HG03469 (cell line): Measurements from ENCODE around the gene CD300H.

Experiments
- ATAC-seq: cut with Tn5 transposase; IDR thresholded peaks from one replicate; pipeline ENCODE4 v1.9.1; 2021; ENCODE audit warnings: mild to moderate bottlenecking, moderate library complexity, moderate number of reproducible peaks; ENCODE audit not compliant: unreplicated experiment

Gene CD300H

DNA sequence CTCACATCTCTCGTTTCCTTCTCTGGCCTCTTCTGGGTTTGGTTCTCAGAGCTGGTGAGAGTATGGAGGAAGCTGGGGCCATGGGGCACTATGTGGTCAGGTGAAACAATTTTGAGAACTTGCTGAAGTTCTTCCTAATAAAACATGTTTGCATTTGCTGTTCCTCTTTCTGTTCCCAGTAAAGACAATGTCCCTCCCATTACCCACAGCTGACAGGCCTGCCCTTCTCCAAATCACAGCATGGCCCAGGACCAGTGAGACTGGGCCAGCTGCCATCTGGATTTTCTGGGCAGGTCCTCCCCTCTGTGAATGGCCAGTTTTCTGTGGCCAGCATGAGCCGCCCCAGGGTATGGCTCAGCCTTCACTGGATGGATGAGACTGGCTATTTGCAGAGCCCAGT is at the start of gene CD300H:
CD300H (minus strand) TSS at position 113 of the 400 bp plus-strand sequence.
- no peak for ATAC-seq

DNA sequence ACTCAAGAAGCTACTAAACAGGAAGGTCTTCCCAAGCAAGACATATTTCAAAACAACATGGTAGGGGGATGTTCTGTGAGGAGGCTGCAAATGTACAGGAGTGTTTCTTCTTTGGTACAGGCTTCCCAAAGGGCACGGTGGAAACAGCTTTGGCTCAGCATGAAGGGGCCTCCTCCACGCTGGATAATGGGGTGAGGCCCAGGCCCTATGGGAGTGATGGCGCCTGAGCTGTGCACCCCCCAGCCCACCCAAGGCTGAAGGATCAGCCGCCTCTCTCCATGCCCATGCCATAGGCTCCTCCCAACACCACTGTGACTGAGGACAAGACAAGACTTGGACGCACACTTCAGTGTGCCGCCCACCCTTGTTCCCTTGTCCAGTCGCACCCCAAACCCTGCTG is 49.4 kb upstream of the CD300H start:
- ATAC-seq = no peak

DNA sequence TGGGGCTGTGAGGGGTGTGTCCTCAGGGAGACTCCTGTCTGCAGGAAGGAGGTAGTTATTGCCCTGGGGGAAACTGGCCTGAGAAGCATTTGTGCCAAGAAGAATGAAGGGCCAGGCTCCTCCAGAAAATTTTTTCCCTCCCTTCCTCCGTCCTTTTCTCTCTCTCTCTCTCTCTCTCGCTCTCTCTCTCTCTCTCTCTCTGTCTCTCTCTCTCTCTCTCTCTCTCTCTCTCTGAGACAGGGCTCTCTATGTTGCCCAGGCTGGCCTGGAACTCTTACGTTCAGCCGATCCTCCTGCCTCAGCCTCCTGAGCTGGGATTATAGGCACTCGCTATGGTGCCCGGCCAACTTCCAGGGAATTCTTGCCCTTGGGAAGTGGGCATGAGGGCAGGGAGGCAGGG is 44.7 kb upstream of the CD300H start:
- ATAC-seq = no peak

DNA sequence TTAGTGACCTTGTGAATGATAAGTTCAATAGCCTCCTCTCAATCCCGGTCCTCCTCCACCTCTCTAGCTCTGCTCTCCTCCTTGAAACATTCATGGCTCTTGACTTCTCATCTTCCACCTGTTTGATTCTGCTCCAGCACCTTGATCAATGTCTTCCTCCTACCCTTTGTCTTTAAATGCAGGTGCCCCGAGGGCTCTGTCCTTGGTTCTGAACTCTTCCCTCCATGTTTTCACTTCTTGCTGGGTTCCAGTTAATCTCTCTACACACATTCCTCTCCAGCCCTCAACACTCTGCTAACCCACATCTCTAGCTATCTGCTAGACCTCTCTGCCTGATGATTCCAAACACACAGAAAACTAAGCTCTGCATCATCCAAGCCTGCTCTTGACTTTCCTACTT is 42.8 kb upstream of the CD300H start:
- ATAC-seq = no peak

DNA sequence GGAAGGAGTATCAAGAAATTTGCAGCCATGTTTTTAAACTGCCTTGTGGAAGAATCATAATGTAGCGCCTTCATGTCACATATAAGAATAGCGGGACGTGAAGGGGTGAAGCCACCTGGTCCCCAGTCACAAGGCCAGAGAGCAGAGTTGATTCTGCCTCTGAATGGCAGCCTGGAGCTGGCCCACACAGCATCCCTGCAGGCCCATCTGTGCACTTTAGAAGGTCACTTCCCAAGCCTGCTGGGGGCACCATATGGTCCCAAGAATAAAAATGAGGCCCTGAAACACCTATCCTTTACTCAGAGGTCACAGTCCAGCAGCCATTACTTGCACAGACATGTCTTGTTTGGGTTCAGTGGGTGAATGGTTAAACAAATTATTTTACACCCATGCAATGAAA is 41.2 kb upstream of the CD300H start:
- no peak for ATAC-seq

DNA sequence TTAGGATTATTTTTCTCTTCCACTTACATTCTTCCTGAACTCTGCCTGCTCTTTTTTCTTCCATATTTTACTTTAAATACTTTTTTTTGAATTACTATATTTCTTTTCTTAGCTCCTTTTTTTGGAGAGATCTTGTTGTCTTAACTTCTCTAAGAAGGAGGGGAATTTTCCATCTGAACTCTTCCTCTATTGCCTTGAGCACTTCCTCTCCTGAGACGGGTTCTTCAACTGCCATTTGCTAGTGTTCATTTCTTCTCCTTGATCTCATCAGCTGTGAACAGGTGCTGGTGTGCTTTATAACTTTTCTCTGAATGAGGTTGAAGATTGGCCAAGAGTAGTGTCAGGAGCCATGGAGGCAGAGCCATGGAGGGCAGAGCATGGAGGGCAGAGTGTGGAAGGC is 39.9 kb upstream of the CD300H start:
- no peak for ATAC-seq

DNA sequence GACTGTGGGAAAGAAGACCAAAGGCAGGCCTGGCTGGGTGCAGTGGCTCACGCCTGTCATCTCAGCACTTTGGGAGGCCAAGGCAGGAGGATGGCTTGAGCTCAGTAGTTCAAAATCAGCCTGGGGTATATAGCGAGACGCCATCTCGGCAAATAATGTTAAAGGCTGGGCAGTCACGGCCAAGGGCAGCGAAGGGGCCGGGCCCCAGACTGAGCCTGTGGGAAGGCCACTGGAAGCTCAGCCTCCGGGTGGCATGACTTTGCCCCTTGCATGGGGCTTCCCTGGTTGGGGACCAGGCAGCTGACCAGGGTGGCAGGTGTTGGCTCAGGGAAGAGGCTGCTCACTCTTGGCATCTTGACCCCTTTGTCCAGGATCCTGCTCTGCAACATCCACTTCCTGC is 38.7 kb upstream of the CD300H start:
- no peak for ATAC-seq

DNA sequence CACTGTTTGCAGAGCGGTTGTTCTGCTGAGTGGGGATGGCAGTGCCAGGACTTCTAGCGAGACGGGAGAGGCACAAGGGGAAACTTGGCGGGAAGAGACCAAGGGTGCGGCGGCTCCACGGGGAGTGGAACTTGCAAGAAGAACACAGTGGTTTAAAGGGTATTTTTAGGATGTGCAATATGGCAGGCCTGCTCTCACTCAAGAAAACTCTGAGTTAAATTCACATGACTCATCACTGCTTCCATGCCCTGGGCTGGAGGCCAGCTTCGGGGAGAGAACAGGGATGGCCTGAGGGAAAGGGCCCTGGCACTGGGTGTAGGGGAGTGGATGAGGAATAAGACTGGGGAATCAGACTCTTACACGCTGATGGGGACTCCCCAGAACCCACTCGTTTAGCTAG is 38.1 kb upstream of the CD300H start:
- no peak for ATAC-seq

DNA sequence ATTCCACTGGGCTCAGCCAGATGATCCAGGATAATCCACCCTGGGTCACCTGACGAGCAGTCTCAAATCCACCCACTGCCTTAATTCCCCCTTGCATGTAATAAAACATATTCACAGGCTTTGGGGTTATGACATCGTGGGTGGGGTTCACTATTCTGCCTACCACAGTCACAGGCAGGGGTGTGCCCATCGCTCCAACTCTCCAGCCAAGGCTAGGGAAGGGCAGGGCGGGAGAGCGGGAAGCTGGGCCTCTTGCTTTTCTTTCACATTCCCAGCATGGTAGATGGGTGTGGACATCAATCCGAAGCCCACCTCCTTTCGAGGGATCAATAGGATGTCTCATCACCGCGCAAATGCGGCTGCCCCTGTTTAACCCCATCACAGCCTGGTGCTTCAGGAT is 37.5 kb upstream of the CD300H start:
- ATAC-seq = no peak

DNA sequence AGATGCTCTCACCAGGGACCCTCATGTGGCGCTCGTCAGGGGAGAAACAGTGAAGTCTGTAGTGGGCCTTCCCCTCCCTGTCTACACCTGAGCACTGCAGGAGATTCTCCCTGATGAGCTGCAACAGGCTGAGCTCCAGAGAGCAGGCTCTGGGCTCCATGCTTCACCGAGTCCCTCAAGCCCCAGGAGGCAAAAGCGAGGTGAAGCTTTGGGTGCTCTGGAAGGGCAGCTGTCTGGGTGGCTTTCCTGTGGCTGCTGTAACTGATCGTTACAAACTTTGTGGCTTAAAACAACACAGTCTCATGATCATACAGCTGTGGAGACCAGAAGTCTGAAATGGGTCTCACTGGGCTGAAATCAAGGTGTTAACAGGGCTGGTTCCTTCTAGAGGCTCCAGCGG is 36.9 kb upstream of the CD300H start:
- no peak for ATAC-seq

DNA sequence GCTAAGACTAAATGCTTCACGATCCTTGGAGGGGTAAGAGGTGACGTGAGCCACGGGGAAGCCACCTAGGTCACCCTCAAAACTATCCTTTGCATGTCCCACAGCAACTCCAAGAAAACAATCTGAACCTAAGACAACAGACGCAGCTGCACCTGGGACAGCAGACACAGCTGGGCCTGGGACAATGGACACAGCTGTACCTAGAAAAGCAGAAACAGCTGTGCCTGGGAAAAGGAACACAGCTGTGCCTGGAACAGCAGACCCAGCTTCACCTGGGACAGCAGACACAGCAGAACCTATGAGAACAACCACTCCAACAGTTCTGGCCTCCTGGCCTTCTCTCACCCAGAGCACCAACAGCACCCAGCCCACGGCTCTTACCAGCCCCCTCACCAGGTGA is 36.4 kb upstream of the CD300H start:
- ATAC-seq = no peak

DNA sequence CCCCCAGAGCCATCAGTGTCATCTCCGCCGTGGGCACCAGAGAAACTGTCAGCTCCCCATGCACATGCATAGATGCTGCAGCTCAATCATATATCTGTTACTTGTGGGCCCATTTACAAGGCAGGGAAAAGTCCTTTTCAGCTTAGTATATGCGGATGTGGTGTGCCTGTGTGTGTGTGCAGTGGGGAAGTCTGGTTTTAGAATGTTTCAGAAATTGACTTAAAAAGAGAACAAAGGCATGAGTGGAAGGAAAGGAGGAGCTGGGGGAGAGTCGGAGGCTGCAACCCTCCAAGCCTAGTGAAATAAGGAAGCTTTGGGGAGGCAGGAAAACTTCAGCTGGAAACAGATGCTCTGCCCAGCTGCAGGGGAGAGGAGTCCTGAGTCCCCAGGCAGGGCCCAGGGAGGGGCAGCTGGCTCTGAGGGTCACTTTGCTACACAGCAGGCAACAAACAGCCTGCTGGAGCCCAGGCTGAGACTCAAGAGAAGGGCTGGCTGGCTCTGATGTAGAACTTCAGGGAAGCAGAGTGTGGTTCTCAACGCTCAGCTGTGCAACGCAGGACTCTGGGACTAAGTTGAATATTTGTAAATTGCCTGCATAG is 35.8 kb upstream of the CD300H start:
- no peak for ATAC-seq

DNA sequence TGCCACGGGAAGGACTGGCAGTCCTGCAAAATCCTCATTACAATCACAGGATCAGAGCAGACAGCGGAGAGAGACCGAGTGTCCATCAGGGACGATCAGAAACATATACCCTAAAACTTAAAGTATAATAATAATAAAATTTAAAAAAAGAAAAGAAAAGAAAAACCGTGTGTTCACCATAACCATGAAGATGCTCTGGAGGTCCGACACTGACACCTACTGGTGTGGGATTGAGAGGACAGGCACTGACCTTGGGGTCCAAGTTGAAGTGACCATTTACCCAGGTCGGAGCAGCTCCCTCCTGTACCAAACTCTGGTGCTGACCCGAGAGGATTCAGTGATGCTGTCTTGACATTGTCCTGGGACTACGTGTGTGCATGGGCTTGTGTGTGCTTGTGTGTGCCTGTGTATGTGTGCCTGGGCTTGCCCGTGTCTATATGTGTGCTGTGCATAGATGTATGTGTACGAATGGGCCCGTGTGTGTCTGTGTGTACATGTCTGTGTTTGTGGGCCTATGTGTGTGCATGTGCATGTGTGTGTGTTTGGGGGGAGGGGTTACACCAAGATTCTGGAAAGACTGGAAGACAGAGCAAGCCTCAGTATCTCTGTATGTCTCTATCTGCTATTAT is 34.7 kb upstream of the CD300H start:
- ATAC-seq = no peak

DNA sequence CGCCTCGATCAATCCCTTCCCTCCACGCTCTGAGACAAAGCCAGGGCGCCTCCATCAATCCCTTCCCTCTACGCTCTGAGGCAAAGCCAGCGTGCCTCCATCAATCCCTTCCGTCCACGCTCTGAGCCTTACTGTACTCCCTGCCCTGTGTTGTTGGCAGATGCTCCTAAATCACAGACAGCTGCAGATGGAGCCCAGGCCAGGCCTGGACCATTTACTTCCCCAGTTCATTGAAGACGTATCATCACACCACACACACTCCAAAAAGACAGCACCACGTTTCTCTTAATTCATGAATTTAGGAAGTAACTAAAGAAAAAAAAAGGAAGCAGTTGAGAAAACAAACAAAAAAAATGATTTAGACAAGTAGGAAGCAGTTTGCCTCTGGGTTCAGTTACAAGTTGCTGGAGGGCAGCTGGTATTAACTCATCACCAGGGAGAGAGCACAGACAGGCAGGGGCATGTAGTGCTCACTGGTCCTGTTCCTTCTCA is 32.2 kb upstream of the CD300H start:
- ATAC-seq = no peak

DNA sequence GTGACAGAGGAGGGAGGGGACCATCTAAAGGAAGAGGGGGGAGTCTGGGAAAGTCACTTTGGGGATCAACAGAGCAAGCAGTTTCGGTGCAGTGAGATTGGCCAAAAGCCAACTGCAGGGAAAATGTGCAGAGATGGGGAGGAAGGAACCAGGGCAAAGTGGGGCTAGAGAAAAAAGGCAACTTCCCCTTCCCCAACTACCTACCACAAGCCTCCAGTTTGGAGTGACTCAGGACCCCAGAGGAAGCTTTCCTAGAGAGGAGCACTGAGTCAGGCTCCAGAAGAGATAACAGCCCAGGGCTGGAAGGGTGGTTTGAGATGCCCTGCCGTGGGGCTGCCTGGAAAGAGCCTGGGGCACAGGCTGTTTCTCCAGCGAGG is 31.7 kb upstream of the CD300H start:
- ATAC-seq = no peak

DNA sequence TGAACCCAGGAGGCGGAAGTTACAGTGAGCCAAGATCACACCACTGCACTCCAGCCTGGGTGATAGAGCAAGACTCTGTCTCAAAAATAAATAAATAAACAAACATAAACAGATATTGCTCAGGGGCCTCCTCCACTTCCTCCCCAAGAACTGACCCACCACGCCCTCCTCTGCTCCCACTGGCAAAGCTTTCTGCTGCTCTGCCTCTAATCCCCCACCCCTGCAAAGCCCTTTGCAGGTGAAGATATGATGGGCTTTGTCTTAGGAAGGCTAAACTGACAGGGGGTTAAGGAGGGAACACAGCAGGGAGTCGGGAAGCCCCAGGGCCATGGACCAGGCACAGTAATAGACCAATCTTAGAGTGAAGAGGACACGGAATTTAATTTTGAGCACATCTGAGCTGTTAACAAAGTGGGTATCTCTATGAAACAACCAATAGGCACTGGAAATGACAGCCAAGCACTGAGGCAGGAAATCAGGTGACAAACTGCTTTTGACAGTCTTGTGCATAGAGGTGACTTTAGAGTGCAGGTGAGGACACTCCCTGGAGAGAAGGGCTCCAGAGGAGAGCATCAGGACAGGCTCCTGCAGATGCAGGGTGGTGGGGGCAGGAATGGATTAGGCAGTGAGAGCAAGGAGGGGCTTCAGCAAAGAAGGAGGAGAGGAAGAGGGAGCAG is 31.2 kb upstream of the CD300H start:
- ATAC-seq = no peak

DNA sequence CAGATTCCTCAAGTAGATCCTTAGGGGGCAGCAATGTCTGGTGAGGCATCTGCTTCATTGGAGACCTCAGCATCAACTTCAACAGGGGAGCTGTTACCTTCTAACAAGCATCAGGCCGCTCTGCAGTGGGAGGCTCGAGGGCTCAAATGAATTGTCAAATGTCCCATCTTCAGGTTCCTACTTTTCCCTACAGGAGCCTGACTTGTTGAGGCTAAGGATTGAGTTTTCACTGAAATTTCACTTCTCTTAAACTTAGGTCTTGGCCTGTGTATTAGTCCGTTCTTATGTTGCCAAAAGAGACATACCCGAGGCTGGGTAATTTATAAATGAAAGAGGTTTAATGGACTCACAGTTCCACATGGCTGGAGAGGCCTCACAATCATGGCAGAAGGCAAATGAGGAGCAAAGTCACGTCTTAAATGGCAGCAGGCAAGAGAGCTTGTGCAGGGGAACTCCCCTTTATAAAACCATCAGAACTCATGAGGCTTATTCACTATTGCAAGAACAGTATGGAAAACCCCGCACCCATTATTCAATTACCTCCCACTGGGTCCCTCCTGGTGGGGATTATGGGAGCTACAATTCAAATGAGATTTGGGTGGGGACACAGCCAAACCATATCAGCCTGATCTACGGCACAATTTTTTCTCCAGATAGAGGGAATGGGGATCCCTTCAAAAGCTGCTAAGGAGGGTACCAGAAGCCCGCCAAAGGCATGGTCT is 29.9 kb upstream of the CD300H start:
- no peak for ATAC-seq

DNA sequence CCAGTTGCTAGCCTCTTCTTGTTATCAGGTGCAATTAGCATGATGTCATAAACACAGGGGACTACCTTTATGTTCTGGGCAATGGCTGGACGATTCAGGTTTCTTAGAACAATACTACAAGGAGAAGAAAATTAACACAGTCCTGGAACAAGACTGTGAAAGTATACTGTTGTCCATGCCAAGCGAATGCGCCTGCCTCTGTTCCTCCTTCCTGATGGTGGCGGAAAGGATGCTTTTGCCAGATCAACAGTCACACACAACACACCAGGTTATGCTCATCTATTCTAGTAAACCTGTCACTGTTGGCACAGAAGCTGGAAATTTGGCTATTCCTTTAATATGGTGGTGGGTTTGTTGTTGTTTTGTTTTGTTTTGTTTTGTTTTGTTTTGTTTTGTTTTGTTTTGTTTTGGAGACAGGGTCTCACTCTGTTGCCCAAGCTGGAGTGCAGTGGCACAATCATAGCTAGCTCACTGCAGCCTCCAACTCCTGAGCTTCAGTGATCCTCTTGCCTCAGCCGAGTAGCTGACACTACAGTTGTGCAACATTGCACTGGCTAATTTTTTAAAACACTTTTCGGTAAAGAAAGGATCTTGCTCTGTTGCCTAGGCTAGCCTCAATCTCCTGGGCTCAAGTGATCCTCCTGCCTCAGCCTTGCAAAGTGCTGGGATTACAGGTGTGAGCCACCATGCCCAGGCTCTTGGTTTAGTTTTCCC is 27.9 kb upstream of the CD300H start:
- no peak for ATAC-seq

DNA sequence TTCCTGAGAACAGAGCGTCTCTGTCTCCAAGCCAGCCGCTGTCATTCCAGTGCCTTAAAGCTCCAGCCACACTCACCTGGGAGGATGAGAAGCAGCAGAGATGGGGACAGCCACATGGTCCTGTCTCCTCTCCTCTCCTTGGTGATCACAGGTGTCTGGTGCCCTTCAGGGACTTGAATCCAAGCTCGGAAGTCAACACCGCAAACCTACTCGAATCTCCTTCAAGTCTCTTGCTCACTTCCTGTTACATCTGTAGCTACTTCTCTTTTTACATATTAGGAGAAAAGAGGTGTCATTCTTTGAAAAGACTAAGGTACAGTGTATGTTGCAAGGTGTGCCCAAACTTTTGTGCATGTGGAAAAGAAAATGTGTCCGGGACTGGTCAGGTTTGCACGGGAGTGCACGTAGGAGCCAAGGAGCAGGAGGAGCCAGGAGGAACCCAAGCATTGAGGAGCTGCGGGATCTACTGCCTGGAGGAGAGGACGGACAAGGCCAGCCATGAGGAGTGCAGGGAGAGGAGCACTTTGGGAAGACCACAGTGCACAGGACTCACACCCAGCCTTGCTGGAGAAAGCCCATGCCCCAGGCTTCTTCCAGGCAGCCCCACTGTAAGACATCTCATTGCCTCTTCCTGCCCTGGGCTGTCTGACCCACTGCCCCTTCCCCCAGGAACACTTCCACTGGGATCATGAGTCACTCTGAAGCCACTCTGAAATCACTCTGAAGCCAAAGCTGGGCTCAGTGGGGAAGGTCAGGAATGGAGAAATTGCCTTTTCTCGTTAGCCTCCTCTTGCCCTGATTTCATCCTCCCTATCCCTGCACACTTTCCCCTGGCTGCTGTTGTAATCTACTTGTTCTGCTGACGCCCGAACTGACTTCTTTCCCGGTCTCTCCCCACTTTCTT is 25.0 kb upstream of the CD300H start, which contains the start of gene CD300LD:
CD300LD (minus strand) TSS at position 197 of the 904 bp plus-strand sequence; CDS start at position 116, 81 bp downstream.
- no peak for ATAC-seq

DNA sequence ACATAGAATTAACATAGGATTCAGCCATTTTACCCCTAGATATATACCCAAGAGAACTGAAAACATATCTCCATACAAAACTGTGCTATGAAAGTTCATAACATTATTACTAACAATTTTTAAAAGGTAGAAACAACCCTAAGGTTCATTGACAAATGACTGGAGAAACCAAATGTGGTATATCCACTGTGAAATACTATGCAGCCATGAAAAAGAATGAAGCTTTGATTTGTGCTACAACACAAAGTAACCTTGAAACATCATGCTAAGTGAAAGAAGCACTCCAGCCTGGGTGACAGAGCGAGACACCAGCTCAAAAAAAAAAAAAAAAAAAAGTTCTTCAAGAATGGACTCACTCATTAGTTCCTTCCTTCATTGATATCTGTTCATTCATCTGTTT is 24.2 kb upstream of the CD300H start:
- no peak for ATAC-seq
